HepG2 (cell line): ENCODE results near the gene PSMB11. TPM values are rescaled to one million over a fixed set of nuclear protein-coding genes. Genes with fewer than 3 reads are reported as not detected.
A peak's percentile ranks its signal among the peaks of the same experiment; 100 is the strongest.

Experiments
- AGO2 ChIP-seq: fragments of 200-400 bp; formaldehyde crosslinking; optimal IDR thresholded peaks from 2 replicates; pipeline ENCODE3; 2017; ENCODE audit warnings: mild to moderate bottlenecking, low read depth, low read length, moderate library complexity
- ATF7 ChIP-seq, 2 experiments: fragments of 450-650 bp in 1 of 2; sonication (generic) in 1 of 2; formaldehyde crosslinking in 1 of 2; IDR thresholded peaks; 2 replicates each; pipeline versions ENCODE4 v1.4.0 to v1.6.1; 2016 to 2020; ENCODE audit warnings: antibody characterized with exemption in 1 of 2, mild to moderate bottlenecking in 1 of 2, missing genetic modification reagents in 1 of 2
- ATRX ChIP-seq: sonication (generic); formaldehyde crosslinking; IDR thresholded peaks from 2 replicates; pipeline ENCODE4 v1.4.0; 2020; ENCODE audit warnings: missing genetic modification reagents, borderline replicate concordance
- FOSL2 ChIP-seq: sonication (generic); formaldehyde crosslinking; IDR thresholded peaks from 2 replicates; pipeline ENCODE4 v1.4.0; 2020; ENCODE audit warnings: missing genetic modification reagents
- FOXM1 ChIP-seq: sonication (generic); formaldehyde crosslinking; IDR thresholded peaks from 2 replicates; pipeline ENCODE4 v1.5.0; 2020; ENCODE audit warnings: missing genetic modification reagents
- HMG20B ChIP-seq: conservative IDR thresholded peaks from 2 replicates; pipeline ENCODE4 v1.6.1; 2016; ENCODE audit warnings: missing genetic modification reagents, missing compliant biosample characterization
- HOXA9 ChIP-seq: sonication (generic); formaldehyde crosslinking; IDR thresholded peaks from 2 replicates; pipeline ENCODE4 v1.8.1; 2022; ENCODE audit warnings: missing genetic modification reagents, mild to moderate bottlenecking, moderate library complexity, borderline replicate concordance
- ISL2 ChIP-seq: sonication (generic); formaldehyde crosslinking; IDR thresholded peaks from 2 replicates; pipeline ENCODE4 v1.5.0; 2020; ENCODE audit warnings: missing genetic modification reagents
- KDM5B ChIP-seq: sonication (generic); formaldehyde crosslinking; IDR thresholded peaks from 2 replicates; pipeline ENCODE4 v1.4.0; 2020; ENCODE audit warnings: missing genetic modification reagents, mild to moderate bottlenecking, borderline replicate concordance
- KMT2A ChIP-seq: sonication (generic); formaldehyde crosslinking; IDR thresholded peaks from 2 replicates; pipeline ENCODE4 v1.4.0; 2020; ENCODE audit warnings: missing genetic modification reagents
- MAFF ChIP-seq: IDR thresholded peaks from 2 replicates; pipeline ENCODE4 v1.6.1; 2011; ENCODE audit warnings: low read depth, low read length, improper control_type of control experiment
- MATR3 ChIP-seq: sonication (generic); formaldehyde crosslinking; IDR thresholded peaks from 2 replicates; pipeline ENCODE4 v1.4.0; 2020; ENCODE audit warnings: missing genetic modification reagents
- MXD4 ChIP-seq: IDR thresholded peaks from 2 replicates; pipeline ENCODE4 v1.6.1; 2016; ENCODE audit warnings: mild to moderate bottlenecking, missing biosample characterization, missing genetic modification reagents
- NFIC ChIP-seq: IDR thresholded peaks from 2 replicates; pipeline ENCODE4 v1.6.1; 2012; ENCODE audit warnings: mild to moderate bottlenecking, low read length, inconsistent platforms
- NFKB2 ChIP-seq: sonication (generic); formaldehyde crosslinking; IDR thresholded peaks from 2 replicates; pipeline ENCODE4 v1.4.0; 2020; ENCODE audit warnings: missing genetic modification reagents, borderline replicate concordance
- PHB2 ChIP-seq: fragments of 450-650 bp; IDR thresholded peaks from 2 replicates; pipeline ENCODE4 v1.6.1; 2018; ENCODE audit not compliant: partially characterized antibody
- PHF21A ChIP-seq: sonication (generic); formaldehyde crosslinking; IDR thresholded peaks from 2 replicates; pipeline ENCODE4 v1.5.0; 2020; ENCODE audit warnings: mild to moderate bottlenecking, missing genetic modification reagents
- RFXANK ChIP-seq: IDR thresholded peaks from 2 replicates; pipeline ENCODE4 v1.6.1; 2016
- RXRB ChIP-seq: IDR thresholded peaks from 2 replicates; pipeline ENCODE4 v1.6.1; 2016; ENCODE audit warnings: borderline replicate concordance, missing genetic modification reagents, missing compliant biosample characterization
- TOE1 ChIP-seq: sonication (generic); formaldehyde crosslinking; IDR thresholded peaks from 2 replicates; pipeline ENCODE4 v1.4.0; 2020; ENCODE audit warnings: mild to moderate bottlenecking, missing genetic modification reagents
- TP53 ChIP-seq: sonication (generic); formaldehyde crosslinking; conservative IDR thresholded peaks from 2 replicates; pipeline ENCODE4 v1.4.0; 2020; ENCODE audit warnings: missing genetic modification reagents
- ZNF143 ChIP-seq: sonication (generic); formaldehyde crosslinking; IDR thresholded peaks from 2 replicates; pipeline ENCODE4 v1.4.0; 2020; ENCODE audit warnings: missing genetic modification reagents
- ZNF326 ChIP-seq: sonication (generic); formaldehyde crosslinking; IDR thresholded peaks from 2 replicates; pipeline ENCODE4 v1.4.0; 2020; ENCODE audit warnings: missing genetic modification reagents, borderline replicate concordance
- ZNF382 ChIP-seq: sonication (generic); formaldehyde crosslinking; IDR thresholded peaks from 2 replicates; pipeline ENCODE4 v1.5.0; 2020; ENCODE audit warnings: missing genetic modification reagents, mild to moderate bottlenecking, borderline replicate concordance
- ZNF652 ChIP-seq: IDR thresholded peaks from 2 replicates; pipeline ENCODE4 v1.6.1; 2016; ENCODE audit warnings: low read depth, borderline replicate concordance
- ZNF782 ChIP-seq: sonication (generic); formaldehyde crosslinking; IDR thresholded peaks from 2 replicates; pipeline ENCODE4 v1.4.0; 2020; ENCODE audit warnings: missing genetic modification reagents, mild to moderate bottlenecking, borderline replicate concordance
- polyA plus RNA-seq, 8 experiments: library from polyadenylated mRNA; depleted of rRNA in 3 of 8; stranded (reverse) in 7 of 8; unstranded in 1 of 8; fragments of >200 nt; fragmentation: Illumina TruSeq in 4 of 8; extraction: Trizol in 4 of 8; gene quantifications; 2 replicates each; pipeline versions ENCODE4 v1.2.1 to v1.2.3, GENCODE V29; 2011 to 2016; ENCODE audit warnings: low read depth in 4 of 8, missing spikeins in 1 of 8, mixed read lengths in 1 of 8; ENCODE audit not compliant: insufficient read depth in 1 of 8
- total RNA-seq, 5 experiments: library from RNA; depleted of rRNA; stranded (reverse); fragments of >200 nt; fragmentation: Illumina TruSeq; extraction: Trizol; gene quantifications; 2 replicates each; pipeline ENCODE4 v1.2.3, GENCODE V29; 2016; ENCODE audit warnings: low read depth in 1 of 5
- TF ChIP-seq, protein P1 (sequence below): sonication (generic); formaldehyde crosslinking; IDR thresholded peaks from 2 replicates; pipeline ENCODE4 v1.4.0; 2020; ENCODE audit warnings: missing genetic modification reagents
- TF ChIP-seq, protein P2 (sequence below): sonication (generic); formaldehyde crosslinking; IDR thresholded peaks from 2 replicates; pipeline ENCODE4 v1.4.0; 2020; ENCODE audit warnings: missing genetic modification reagents
- TF ChIP-seq, protein P3 (sequence below): sonication (generic); formaldehyde crosslinking; conservative IDR thresholded peaks from 2 replicates; pipeline ENCODE4 v1.5.0; 2020; ENCODE audit warnings: missing genetic modification reagents

Gene PSMB11
- total and polyA plus RNA-seq, 2 of the 13 experiments (the other 11 are each of a cell fraction or from before 2014, with no cell fraction given): not detected

DNA sequence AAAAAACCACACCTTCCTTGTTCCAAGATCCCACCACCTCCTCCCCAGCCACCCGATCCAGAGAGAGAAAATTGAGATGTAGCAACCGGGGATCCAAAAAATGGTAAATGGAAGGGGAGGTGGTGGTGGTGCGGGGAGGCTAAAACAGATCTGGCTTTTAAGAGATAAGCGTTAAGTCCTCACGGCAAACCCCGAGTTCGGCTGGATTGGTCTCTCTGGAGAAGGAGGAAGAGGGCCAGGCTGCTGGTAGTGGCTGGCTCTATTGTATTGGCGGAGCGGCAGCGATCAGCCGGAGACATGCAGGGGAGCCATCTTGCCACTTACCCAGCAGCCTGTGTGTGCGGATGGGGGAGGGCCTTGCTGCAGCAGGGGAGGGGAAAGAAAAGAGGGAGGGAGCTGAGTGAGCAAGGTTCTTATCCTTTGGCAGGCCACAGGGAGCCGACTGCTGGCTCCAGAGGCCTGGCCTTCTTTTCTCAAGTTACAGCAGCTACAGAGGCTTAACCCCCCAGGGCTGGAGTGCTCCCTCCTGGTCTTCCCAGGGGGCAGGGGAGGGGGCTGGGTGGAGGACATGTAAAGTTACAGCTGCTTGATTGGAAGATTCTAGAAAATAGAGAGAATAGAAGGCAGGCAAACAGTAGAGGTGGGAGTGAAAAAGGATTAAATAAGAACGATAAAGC is 29.4 kb downstream of the PSMB11 start (continued):
- TF ChIP-seq MAFF (0 out of 2 replicates have a peak, but pooled peaks have one; percentile 32), ZNF143 (CRISPR knock-in tag) (peak; percentile 93), PHB2 (no peak), AGO2 (peak; percentile 95), FOXM1 (CRISPR knock-in tag) (no peak), MATR3 (CRISPR knock-in tag) (no peak), KDM5B (CRISPR knock-in tag) (peak; percentile 86; the same call in 1 of the 2 replicates), ZNF652 (CRISPR knock-in tag) (0 out of 2 replicates have a peak, but pooled peaks have one; percentile 9), RXRB (CRISPR knock-in tag) (peak; percentile 52; the same call in 1 of the 2 replicates), MXD4 (CRISPR knock-in tag) (peak; percentile 84), ZNF326 (no peak), HOXA9 (CRISPR knock-in tag) (peak; percentile 52; the same call in 1 of the 2 replicates), TP53 (no peak), ZNF782 (CRISPR knock-in tag) (peak; percentile 26; the same call in 1 of the 2 replicates), FOSL2 (CRISPR knock-in tag) (peak; percentile 62), PHF21A (CRISPR knock-in tag) (peak; percentile 22; the same call in 1 of the 2 replicates), KMT2A (CRISPR knock-in tag) (peak; percentile 95), ATRX (CRISPR knock-in tag) (no peak), HMG20B (no peak; the same call in 1 of the 2 replicates), ZNF382 (CRISPR knock-in tag) (no peak), TOE1 (CRISPR knock-in tag) (peak; percentile 83; the same call in 1 of the 2 replicates), NFKB2 (CRISPR knock-in tag) (peak; percentile 86; the same call in 1 of the 2 replicates), RFXANK (0 out of 2 replicates have a peak, but pooled peaks have one; percentile 54), NFIC (peak; percentile 21; the same call in 1 of the 2 replicates), ISL2 (CRISPR knock-in tag) (no peak), ATF7 (IDR thresholded peaks at IDR 0.05) (no peak), ATF7 (CRISPR knock-in tag; IDR thresholded peaks at IDR 0.05) (no peak)
- TF ChIP-seq, protein P1, sequence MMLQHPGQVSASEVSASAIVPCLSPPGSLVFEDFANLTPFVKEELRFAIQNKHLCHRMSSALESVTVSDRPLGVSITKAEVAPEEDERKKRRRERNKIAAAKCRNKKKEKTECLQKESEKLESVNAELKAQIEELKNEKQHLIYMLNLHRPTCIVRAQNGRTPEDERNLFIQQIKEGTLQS: no peak; the same call in 1 of the 2 replicates
- TF ChIP-seq, protein P2, sequence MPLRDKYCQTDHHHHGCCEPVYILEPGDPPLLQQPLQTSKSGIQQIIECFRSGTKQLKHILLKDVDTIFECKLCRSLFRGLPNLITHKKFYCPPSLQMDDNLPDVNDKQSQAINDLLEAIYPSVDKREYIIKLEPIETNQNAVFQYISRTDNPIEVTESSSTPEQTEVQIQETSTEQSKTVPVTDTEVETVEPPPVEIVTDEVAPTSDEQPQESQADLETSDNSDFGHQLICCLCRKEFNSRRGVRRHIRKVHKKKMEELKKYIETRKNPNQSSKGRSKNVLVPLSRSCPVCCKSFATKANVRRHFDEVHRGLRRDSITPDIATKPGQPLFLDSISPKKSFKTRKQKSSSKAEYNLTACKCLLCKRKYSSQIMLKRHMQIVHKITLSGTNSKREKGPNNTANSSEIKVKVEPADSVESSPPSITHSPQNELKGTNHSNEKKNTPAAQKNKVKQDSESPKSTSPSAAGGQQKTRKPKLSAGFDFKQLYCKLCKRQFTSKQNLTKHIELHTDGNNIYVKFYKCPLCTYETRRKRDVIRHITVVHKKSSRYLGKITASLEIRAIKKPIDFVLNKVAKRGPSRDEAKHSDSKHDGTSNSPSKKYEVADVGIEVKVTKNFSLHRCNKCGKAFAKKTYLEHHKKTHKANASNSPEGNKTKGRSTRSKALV (CRISPR knock-in tag): no peak
- TF ChIP-seq, protein P3, sequence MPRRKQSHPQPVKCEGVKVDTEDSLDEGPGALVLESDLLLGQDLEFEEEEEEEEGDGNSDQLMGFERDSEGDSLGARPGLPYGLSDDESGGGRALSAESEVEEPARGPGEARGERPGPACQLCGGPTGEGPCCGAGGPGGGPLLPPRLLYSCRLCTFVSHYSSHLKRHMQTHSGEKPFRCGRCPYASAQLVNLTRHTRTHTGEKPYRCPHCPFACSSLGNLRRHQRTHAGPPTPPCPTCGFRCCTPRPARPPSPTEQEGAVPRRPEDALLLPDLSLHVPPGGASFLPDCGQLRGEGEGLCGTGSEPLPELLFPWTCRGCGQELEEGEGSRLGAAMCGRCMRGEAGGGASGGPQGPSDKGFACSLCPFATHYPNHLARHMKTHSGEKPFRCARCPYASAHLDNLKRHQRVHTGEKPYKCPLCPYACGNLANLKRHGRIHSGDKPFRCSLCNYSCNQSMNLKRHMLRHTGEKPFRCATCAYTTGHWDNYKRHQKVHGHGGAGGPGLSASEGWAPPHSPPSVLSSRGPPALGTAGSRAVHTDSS (CRISPR knock-in tag): no peak
